ENCODE results near the gene TPD52L1. TPM values are rescaled to one million over a fixed set of nuclear protein-coding genes. Genes with fewer than 3 reads are reported as not detected.
A peak's percentile ranks its signal among the peaks of the same experiment; 100 is the strongest.

Gene TPD52L1
- total and polyA plus RNA-seq, 2 experiments from 2014 or later, result 171 to 182 TPM

GRCh38 chr6:125294925-125295324 is 141.4 kb downstream of the TPD52L1 start:
- H3K36me3 ChIP-seq (replicated peaks; ENCODE audit: insufficient read depth, low read depth), result peaks cover 6% of the 10 kb centered on the region
- 90% methylated on average over 3 of the region's 3 CpGs for WGBS (ENCODE audit: low lambda C conversion rate, missing lambda C conversion rate)
- H3K9me2 ChIP-seq (replicated peaks; ENCODE audit: insufficient read depth), result no peaks in the 10 kb centered on the region
- H3K4me2 ChIP-seq, result no peak overlapping the region
- no peak overlapping the region for H3K4me3 ChIP-seq
- H4K20me1 ChIP-seq (ENCODE audit: insufficient read depth, poor library complexity, severe bottlenecking), result no peaks in the 10 kb centered on the region
- TF ChIP-seq EZH2 (IDR thresholded peaks at IDR 0.05; ENCODE audit: borderline replicate concordance) (no peak), EZH2phosphoT487 (IDR thresholded peaks at IDR 0.05; ENCODE audit: low read depth, severe bottlenecking, unreplicated experiment) (no peak), CTCF (IDR thresholded peaks at IDR 0.05; ENCODE audit: poor library complexity) (no peak)
- H3K27ac ChIP-seq, result no peak overlapping the region
- H2AFZ ChIP-seq, result no peak overlapping the region
- peaks cover 7% of the 10 kb centered on the region for H3K4me1 ChIP-seq (ENCODE audit: insufficient read depth)
- no peak for DNase-seq (ENCODE audit: low spot score)
- H3K79me2 ChIP-seq, result peaks cover 38% of the 10 kb centered on the region
- H3K9me3 ChIP-seq (ENCODE audit: low read depth), result no peaks in the 10 kb centered on the region
- no peaks in the 10 kb centered on the region for H3K27me3 ChIP-seq

DNA sequence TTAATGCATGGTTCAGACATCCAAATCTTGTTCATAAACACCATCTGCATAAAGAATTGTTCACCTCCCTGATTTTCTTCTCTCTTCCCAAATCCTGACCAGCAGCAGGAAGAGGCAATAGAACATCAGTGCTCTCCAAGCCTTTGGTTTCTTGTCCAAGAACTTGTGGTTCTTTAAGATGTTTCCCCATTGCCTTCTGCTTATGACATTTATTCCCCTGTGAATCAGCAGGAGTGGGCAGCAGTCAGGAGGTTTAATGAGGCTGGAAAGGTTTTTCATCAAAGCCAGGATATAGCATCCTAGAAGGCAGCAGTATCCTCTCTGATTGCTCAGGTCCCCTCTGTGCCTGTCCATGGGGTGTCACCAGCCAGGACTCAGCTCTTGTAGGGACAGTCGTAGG is 142.9 kb downstream of the TPD52L1 start:
- H3K9me2 ChIP-seq (replicated peaks; ENCODE audit: insufficient read depth), result no peaks in the 10 kb centered on the region
- H3K79me2 ChIP-seq, result peaks cover 46% of the 10 kb centered on the region
- WGBS (ENCODE audit: low lambda C conversion rate, missing lambda C conversion rate), result 80% methylated on average over 1 of the region's 1 CpG
- peaks cover 16% of the 10 kb centered on the region for H3K4me1 ChIP-seq (ENCODE audit: insufficient read depth)
- H3K4me2 ChIP-seq, result no peak overlapping the region
- no peak overlapping the region for H3K4me3 ChIP-seq
- DNase-seq (ENCODE audit: low spot score), result no peak
- no peaks in the 10 kb centered on the region for H3K27me3 ChIP-seq
- H3K36me3 ChIP-seq (replicated peaks; ENCODE audit: insufficient read depth, low read depth), result peaks cover 6% of the 10 kb centered on the region
- TF ChIP-seq EZH2 (IDR thresholded peaks at IDR 0.05; ENCODE audit: borderline replicate concordance), result no peak
- TF ChIP-seq CTCF (IDR thresholded peaks at IDR 0.05; ENCODE audit: poor library complexity), result no peak
- TF ChIP-seq EZH2phosphoT487 (IDR thresholded peaks at IDR 0.05; ENCODE audit: low read depth, severe bottlenecking, unreplicated experiment), result no peak
- H3K27ac ChIP-seq, result no peak overlapping the region
- H4K20me1 ChIP-seq (ENCODE audit: insufficient read depth, poor library complexity, severe bottlenecking), result no peaks in the 10 kb centered on the region
- H2AFZ ChIP-seq, result no peak overlapping the region
- H3K9me3 ChIP-seq (ENCODE audit: low read depth), result no peaks in the 10 kb centered on the region

GRCh38 chr6:125299257-125299656 is 145.7 kb downstream of the TPD52L1 start:
- H3K36me3 ChIP-seq (replicated peaks; ENCODE audit: insufficient read depth, low read depth), result no peaks in the 10 kb centered on the region
- DNase-seq (ENCODE audit: low spot score), result no peak
- WGBS (ENCODE audit: low lambda C conversion rate, missing lambda C conversion rate), result 99% methylated on average over 3 of the region's 3 CpGs
- H3K27me3 ChIP-seq, result no peaks in the 10 kb centered on the region
- no peak overlapping the region for H3K4me3 ChIP-seq
- no peaks in the 10 kb centered on the region for H3K9me3 ChIP-seq (ENCODE audit: low read depth)
- H3K27ac ChIP-seq, result no peak overlapping the region
- no peak overlapping the region for H2AFZ ChIP-seq
- H4K20me1 ChIP-seq (ENCODE audit: insufficient read depth, poor library complexity, severe bottlenecking), result no peaks in the 10 kb centered on the region
- H3K9me2 ChIP-seq (replicated peaks; ENCODE audit: insufficient read depth), result no peaks in the 10 kb centered on the region
- TF ChIP-seq EZH2 (IDR thresholded peaks at IDR 0.05; ENCODE audit: borderline replicate concordance) (no peak), CTCF (IDR thresholded peaks at IDR 0.05; ENCODE audit: poor library complexity) (no peak)
- peak overlapping the region; percentile 84 for H3K4me2 ChIP-seq
- peaks cover 16% of the 10 kb centered on the region for H3K4me1 ChIP-seq (ENCODE audit: insufficient read depth)
- peaks cover 43% of the 10 kb centered on the region for H3K79me2 ChIP-seq

DNA sequence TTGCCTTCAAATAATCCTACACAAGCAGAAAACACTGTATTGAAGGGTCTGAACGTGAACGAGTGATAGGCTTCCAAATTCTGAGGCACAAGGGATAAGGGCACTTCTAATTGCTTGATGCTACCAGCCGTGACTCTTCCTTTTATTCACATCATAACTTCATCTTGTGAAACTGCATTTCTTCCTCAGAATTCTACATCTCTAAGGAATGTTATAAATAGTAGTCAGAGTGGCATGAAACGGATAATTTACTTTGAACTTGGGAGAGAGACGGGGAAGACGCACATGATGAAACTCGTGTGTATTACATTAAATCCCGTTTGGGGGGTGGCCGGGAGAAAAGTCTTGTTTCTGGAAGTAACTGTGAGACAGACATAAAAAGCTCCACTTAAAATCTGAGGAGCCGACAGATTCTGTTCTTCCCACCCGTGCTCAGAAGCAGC is 147.4 kb downstream of the TPD52L1 start:
- 1% methylated on average over 11 of the region's 11 CpGs for WGBS (ENCODE audit: low lambda C conversion rate, missing lambda C conversion rate)
- Histone ChIP-seq H3K27ac (peak overlapping the region; percentile 90), H3K9me3 (ENCODE audit: low read depth) (no peaks in the 10 kb centered on the region), H3K4me3 (peak overlapping the region; percentile 35), H3K9me2 (replicated peaks; ENCODE audit: insufficient read depth) (no peaks in the 10 kb centered on the region), H3K36me3 (replicated peaks; ENCODE audit: insufficient read depth, low read depth) (no peaks in the 10 kb centered on the region), H2AFZ (peak overlapping the region; percentile 42), H4K20me1 (ENCODE audit: insufficient read depth, poor library complexity, severe bottlenecking) (no peaks in the 10 kb centered on the region), H3K79me2 (peaks cover 37% of the 10 kb centered on the region), H3K4me2 (peak overlapping the region; percentile 84), H3K4me1 (ENCODE audit: insufficient read depth) (peaks cover 16% of the 10 kb centered on the region), H3K27me3 (no peaks in the 10 kb centered on the region)
- DNase-seq (ENCODE audit: low spot score), result peak; percentile 37
- TF ChIP-seq EZH2phosphoT487 (IDR thresholded peaks at IDR 0.05; ENCODE audit: low read depth, severe bottlenecking, unreplicated experiment), result no peak
- TF ChIP-seq CTCF (IDR thresholded peaks at IDR 0.05; ENCODE audit: poor library complexity), result no peak
- TF ChIP-seq EZH2 (IDR thresholded peaks at IDR 0.05; ENCODE audit: borderline replicate concordance), result no peak

Measured in hepatocyte (in vitro differentiated cells).